Middle frontal gyrus (tissue), 1 donor: ENCODE data around the gene LPCAT1.
"Not testable (repeated sequence)": the region's sequence is repeated elsewhere in the genome, so short reads cannot be mapped to it uniquely, and the experiment has no call there.

Experiments
- DNase-seq: peaks from one replicate; pipeline ENCODE4 v3.0.0-alpha.2; 2015; ENCODE audit warnings: low spot score; ENCODE audit errors: extremely low spot score

Gene LPCAT1

DNA sequence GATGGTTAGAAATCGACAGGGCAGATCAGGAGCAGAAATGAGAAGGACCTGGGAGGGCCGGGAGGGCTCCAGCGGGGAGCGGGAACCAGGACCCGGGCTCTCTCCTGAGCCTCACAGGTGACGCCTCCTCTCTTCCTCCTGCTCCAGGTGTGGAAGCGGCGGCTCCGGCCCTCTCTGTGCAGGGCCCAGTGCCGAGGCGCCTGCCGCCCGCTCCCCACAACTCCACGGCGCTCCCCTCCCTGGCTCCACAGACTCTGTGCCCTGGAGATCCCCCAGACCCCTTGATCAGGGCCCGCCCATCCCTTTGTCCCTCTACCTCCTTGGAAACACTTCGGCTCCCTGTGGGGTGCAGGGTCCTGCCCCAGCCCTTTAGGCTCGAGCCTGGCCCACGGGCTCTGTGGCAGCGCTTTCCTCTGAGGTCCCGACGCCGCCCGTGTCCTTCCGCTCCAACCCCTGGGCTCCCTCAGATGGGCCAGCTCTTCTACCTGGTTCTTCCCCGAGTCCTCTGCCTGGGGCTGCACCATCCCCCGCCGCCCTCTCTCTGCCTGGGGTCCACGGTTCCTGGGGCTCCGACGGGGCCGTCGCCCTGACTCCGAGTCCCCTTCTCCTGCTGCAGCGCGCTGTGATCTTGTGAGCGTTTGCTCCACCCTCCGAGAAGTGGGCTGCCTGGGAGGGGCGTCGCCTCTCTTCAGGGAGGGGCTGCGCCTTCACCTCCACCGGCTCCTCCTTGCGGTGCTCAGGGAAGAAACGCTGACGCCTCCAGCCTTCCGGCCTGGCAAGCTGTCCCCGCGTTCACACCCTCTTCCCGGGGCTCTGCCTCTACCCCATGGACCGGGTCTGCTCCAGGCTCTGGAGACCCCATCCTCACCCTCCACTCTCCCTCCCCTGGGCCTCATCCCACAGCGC lies 56.2 kb downstream of the LPCAT1 start:
- DNase-seq, result no peak

GRCh38 chr5:1466631-1467265 lies 57.0 kb downstream of the LPCAT1 start:
- DNase-seq, result no peak

GRCh38 chr5:1465966-1466471 lies 57.7 kb downstream of the LPCAT1 start:
- DNase-seq, result no peak

GRCh38 chr5:1465117-1465516 lies 58.6 kb downstream of the LPCAT1 start:
- DNase-seq, result no peak

- no peak for DNase-seq
Measured at GRCh38 chr5:1464511-1464910, 59.2 kb downstream of the LPCAT1 start.

GRCh38 chr5:1464096-1464446 lies 59.7 kb downstream of the LPCAT1 start:
- DNase-seq, result no peak

DNA sequence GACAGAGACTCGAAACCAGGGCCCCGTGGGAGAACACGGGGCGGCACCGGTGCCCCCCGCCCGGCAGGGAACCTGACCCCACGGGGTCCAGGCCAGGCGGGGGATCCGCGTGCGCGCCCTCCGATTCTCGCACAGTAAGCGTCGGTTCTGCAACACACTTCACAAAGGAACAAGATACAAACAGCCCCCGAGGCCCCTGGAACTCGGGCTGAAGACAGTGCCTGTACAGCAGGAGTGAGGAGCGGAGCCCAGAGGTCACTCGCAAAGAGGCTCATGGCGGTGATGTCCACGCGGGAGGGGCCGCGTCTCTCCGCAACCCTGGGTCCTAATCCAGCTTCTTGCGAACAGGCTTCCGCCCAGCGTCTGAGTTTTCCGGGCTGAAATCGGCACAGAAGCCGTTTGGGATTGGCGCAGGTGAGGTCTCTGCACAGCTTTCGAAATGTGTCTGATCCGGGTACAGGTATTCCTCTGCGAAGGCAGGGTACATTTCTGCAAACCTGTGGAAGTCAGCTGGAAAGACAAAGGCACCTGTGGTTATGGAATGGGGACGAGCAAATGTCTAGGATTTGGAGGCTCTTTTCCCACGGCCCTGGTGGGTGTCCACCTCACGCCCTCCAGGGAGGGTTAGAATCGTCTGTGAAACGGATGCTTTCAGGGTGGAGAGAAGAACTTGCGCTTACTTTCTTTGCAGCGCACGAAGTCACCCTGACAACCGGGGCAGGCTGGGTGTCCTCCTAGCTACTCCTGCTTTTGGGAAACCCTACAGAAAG lies 60.2 kb downstream of the LPCAT1 start:
- DNase-seq, result no peak

GRCh38 chr5:1462358-1462757 lies 61.4 kb downstream of the LPCAT1 start:
- no peak for DNase-seq

GRCh38 chr5:1461396-1461795 lies 62.4 kb downstream of the LPCAT1 start:
- DNase-seq, result no peak

DNA sequence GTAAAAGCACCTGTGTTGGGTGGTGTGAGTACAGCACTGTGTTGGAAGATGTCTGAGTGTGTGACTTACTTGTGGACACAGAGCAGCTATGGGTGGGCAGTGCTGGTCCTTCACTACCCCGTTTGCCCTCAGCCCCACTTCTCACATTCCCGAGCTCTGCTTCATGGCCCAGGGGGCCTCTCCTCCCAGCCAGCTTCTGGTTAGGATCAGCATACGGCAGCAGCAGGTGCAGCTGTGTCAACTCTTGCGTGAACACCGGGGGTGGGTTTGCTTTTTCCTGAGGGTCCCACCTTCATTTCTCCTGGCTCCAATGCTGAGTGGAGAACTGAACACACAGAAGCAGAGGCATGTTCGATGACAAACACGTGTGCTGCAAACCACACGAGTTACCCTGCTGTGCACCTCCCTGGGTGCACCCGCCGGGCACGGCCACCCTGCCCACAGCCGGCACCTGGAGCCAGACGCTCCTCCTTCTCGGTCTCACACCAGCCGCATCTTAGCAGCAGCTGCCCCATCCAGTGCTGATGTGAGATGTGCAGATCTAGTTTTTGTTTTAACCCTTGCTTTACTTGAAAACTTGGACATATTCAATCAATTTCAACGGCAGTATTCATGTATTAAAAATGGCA lies 63.6 kb downstream of the LPCAT1 start:
- no peak for DNase-seq

DNA sequence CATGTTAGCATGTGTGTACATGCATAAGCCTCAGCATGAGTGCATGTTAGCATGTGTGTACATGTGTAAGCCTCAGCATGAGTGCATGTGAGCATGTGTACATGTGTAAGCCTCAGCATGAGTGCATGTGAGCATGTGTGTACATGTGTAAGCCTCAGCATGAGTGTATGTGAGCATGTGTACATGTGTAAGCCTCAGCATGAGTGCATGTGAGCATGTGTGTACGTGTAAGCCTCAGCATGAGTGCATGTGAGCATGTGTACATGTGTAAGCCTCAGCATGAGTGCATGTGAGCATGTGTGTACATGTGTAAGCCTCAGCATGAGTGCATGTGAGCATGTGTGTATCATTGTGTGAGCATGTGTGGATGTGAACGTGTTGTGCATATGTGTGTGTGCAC lies 64.3 kb downstream of the LPCAT1 start:
- not testable (repeated sequence) for DNase-seq

- DNase-seq, result not testable (repeated sequence)
Measured at GRCh38 chr5:1456110-1456881, 67.5 kb downstream of the LPCAT1 start.

GRCh38 chr5:1453613-1454012 lies 70.1 kb downstream of the LPCAT1 start:
- DNase-seq, result no peak

GRCh38 chr5:1449081-1449630 lies 74.6 kb downstream of the LPCAT1 start:
- no peak for DNase-seq

DNA sequence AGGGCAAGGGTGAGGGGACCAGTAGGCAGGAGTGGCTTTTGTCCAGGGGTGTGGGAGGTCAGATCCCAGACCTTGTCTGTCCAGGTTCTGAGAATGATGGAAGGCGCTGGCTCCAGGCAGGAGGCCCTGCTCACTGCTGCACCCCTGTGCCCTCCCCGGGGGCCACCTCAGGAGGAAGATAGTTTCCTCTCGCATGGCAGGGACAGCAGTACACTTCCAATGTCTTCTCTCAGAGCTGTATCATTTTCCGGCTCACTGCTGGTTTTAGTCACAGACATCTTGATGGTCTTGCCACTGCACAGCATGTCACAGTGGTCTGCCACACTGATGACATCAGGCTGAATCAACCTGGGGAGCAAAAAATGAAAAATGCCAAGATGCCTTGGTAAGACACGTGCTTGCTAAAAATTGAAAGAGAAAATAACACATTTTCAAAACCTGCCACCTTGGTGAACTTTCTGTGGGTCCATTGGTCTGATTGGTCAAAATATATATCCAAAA lies 75.2 kb downstream of the LPCAT1 start:
- no peak for DNase-seq

GRCh38 chr5:1447671-1448361 lies 75.9 kb downstream of the LPCAT1 start:
- DNase-seq, result no peak

- DNase-seq, result no peak
Measured at GRCh38 chr5:1446602-1447343, 77.0 kb downstream of the LPCAT1 start.

DNA sequence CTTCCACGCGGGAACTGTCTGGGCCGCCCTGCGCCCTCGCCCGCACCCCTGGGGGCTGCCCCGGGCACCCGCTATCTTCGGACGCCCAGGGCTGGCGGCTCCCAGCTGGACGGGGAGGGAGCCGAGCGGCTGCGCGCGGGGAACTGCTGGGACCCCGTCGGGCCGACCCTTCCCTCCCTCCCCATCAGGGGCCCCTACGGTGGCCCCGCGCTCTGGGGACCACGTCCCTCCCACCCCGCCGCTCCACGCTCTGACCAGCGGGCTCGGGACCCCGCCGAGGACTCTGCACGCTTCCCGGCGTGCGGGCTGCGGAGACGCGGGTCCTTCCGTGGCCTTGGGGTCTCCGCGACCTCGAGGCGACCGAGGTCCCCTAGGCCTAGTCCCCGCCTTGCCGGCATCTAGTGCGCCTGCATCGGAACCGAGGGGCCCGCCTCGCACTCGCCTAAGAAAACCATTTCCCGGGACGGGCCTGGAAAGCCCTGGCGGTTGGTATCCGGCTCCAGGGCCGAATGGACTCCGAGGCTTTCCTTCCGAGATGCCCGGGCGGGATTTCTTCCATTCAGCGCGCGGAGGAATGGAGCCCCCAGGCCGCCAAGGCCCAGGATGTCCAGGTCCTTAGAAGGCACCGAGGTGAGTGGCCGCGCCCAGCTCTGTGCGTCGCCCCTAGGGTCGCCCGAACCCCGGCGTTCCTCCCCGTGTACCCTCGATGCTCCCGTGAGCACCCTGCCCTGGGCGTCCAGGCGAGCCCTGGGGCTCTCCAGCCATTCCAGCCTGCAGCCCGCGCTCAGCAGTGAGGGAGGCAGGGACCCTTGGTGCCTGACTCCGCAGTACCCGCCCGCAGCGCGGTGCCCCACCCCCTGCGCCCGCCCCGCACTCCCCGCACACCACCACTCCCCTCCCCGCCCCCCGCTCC lies 77.8 kb downstream of the LPCAT1 start:
- no peak for DNase-seq
